Posterior cingulate gyrus (tissue), 11 donors: ENCODE measurements around the gene C1orf116.
A peak's percentile ranks its signal among the peaks of the same experiment; 100 is the strongest.
"Not testable (repeated sequence)": the region's sequence is repeated elsewhere in the genome, so short reads cannot be mapped to it uniquely, and the experiment has no call there.

Experiments used
- DNase-seq, 10 donors: peaks; one replicate each; pipeline versions ENCODE4 v3.0.0 to v3.0.0-alpha.2; 2020 to 2021; ENCODE audit warnings: mixed read lengths in 3 of 10
- intact Hi-C: fragments of 100-400 bp; cut with DNase I; formaldehyde crosslinking; loops from one replicate; pipeline ENCODE4 v1.15.1; 2023

C1orf116 gene

GRCh38 chr1:207060596-207060995, 28.0 kb upstream of the C1orf116 start:
- intact Hi-C loops = no loop called here
- DNase-seq = no peak

GRCh38 chr1:207059881-207060280, 27.3 kb upstream of the C1orf116 start:
- intact Hi-C loops = loop anchor here (10.0 kb wide), 2 partner anchors 265 to 345 kb away; partner anchors contain the start of gene CD55
- DNase-seq = no peak

- intact Hi-C loops = loop anchor here (10.0 kb wide), 2 partner anchors 266 to 346 kb away; partner anchors contain the start of gene CD55
- no peak for DNase-seq
These were observed 26.6 kb upstream of the C1orf116 start for GRCh38 chr1:207058878-207059867.

- intact Hi-C loops = loop anchor here (10.0 kb wide), 2 partner anchors 267 to 347 kb away; partner anchors contain the start of gene CD55
- DNase-seq = no peak
These were observed 25.7 kb upstream of the C1orf116 start for GRCh38 chr1:207058252-207058651.

GRCh38 chr1:207056673-207057072, 24.1 kb upstream of the C1orf116 start:
- DNase-seq = no peak
- intact Hi-C loops = loop anchor here (10.0 kb wide), 2 partner anchors 268 to 348 kb away; partner anchors contain the start of gene CD55

GRCh38 chr1:207055386-207056001, 22.9 kb upstream of the C1orf116 start:
- no peak for DNase-seq
- intact Hi-C loops = loop anchor here (10.0 kb wide), 2 partner anchors 269 to 349 kb away; partner anchors contain the start of gene CD55

GRCh38 chr1:207054491-207054890, 21.9 kb upstream of the C1orf116 start:
- DNase-seq = no peak
- intact Hi-C loops = loop anchor here (5.0 to 10.0 kb wide), 3 partner anchors 270 to 443 kb away; partner anchors contain the start of genes CD55 and CR1

GRCh38 chr1:207052911-207053769, 20.6 kb upstream of the C1orf116 start, which contains the start of gene PFKFB2:
Gene PFKFB2, plus strand, starts transcription at chr1:207053275. Its CDS starts 1,443 bp downstream, at chr1:207054718.
- intact Hi-C loops = loop anchor here (5.0 to 10.0 kb wide), 3 partner anchors 272 to 444 kb away; partner anchors contain the start of genes CD55 and CR1

GRCh38 chr1:207051191-207051943, 18.8 kb upstream of the C1orf116 start, which contains the start of gene YOD1:
Gene YOD1, minus strand, starts transcription at chr1:207051208. Its CDS starts 178 bp downstream, at chr1:207051030.
- no peak for DNase-seq
- intact Hi-C loops = loop anchor here (2.0 to 10.0 kb wide), 4 partner anchors 25 to 446 kb away; partner anchors contain the start of genes CD55 and CR1

More at GRCh38 chr1:207052911-207053769, 20.6 kb upstream of the C1orf116 start, which contains the start of gene PFKFB2:
- DNase-seq = peak; percentile 88 to 99 (median 98)

- DNase-seq = peak; percentile 81 to 98 (median 89)
- intact Hi-C loops = loop anchor here (2.0 to 10.0 kb wide), 4 partner anchors 26 to 447 kb away; partner anchors contain the start of genes CD55 and CR1
These were observed 18.1 kb upstream of the C1orf116 start for GRCh38 chr1:207050480-207051190.

GRCh38 chr1:207049974-207050391, 17.4 kb upstream of the C1orf116 start:
- peak in 4 of 10 donors; percentile 44 to 82 (median 52) for DNase-seq
- intact Hi-C loops = loop anchor here (2.0 to 10.0 kb wide), 4 partner anchors 27 to 447 kb away; partner anchors contain the start of genes CD55 and CR1

- intact Hi-C loops = no loop called here
- no peak for DNase-seq
These were observed 17.0 kb upstream of the C1orf116 start for GRCh38 chr1:207049514-207049913.

- no peak for DNase-seq
- intact Hi-C loops = no loop called here
These were observed 16.5 kb upstream of the C1orf116 start for GRCh38 chr1:207049054-207049453.

- intact Hi-C loops = no loop called here
- no peak for DNase-seq
These were observed 15.5 kb upstream of the C1orf116 start for GRCh38 chr1:207048041-207048440.

GRCh38 chr1:207047505-207047904, 14.9 kb upstream of the C1orf116 start:
- intact Hi-C loops = no loop called here
- DNase-seq = no peak

GRCh38 chr1:207045453-207045852, 12.9 kb upstream of the C1orf116 start:
- intact Hi-C loops = no loop called here
- DNase-seq = no peak

GRCh38 chr1:207041397-207041796, 8.8 kb upstream of the C1orf116 start:
- DNase-seq, intact Hi-C loops: not testable (repeated sequence)

- DNase-seq = no peak
- intact Hi-C loops = no loop called here
These were observed 7.6 kb upstream of the C1orf116 start for GRCh38 chr1:207040181-207040533.
